ENCODE data around the gene FXYD6. TPM values are rescaled to one million over a fixed set of nuclear protein-coding genes. Genes with fewer than 3 reads are reported as not detected.

The FXYD6 gene
- total and polyA plus RNA-seq, 2 donors (not counting 1 experiment from before 2014, with no cell fraction given): not detected

- Histone ChIP-seq H3K36me3 (replicated peaks in 1 of 2; ENCODE audit: control extremely low read depth in 1 of 2, control insufficient read depth in 1 of 2, extremely low read depth in 1 of 2, insufficient read depth in 2 of 2, low read length in 1 of 2) (no peaks in the 10 kb centered on the region), H3K9ac (ENCODE audit: low read length) (no peak overlapping the region), H3K27me3 (replicated peaks in 1 of 4; ENCODE audit: control extremely low read depth in 1 of 4, control insufficient read depth in 3 of 4, insufficient read depth in 4 of 4, low read length in 3 of 4) (peaks cover 0 to 31% (median 7%) of the 10 kb centered on the region in 4 experiments), H3K4me2 (replicated peaks; ENCODE audit: low read depth, low read length, poor library complexity, severe bottlenecking) (peak overlapping the region; percentile 24), H3K9me3 (ENCODE audit: control extremely low read depth in 1 of 3, control insufficient read depth in 2 of 3, insufficient read depth in 1 of 3, low read length in 2 of 3) (peaks cover 0 to 5% (median 0%) of the 10 kb centered on the region in 3 donors), H3K27ac (ENCODE audit: low read length in 2 of 2) (no peak overlapping the region), H3K79me2 (ENCODE audit: control insufficient read depth, insufficient read depth, low read length) (no peaks in the 10 kb centered on the region), H3K4me1 (ENCODE audit: control insufficient read depth in 2 of 2, insufficient read depth in 2 of 2, low read length in 2 of 2) (peaks cover 28 to 32% of the 10 kb centered on the region in 2 donors), H3K4me3 (ENCODE audit: control extremely low read depth in 1 of 5, extremely low read depth in 1 of 5, insufficient read depth in 1 of 5, low read depth in 2 of 5, low read length in 4 of 5) (no peak overlapping the region), H4K20me1 (ENCODE audit: control insufficient read depth, insufficient read depth, low read length, poor library complexity, severe bottlenecking) (no peaks in the 10 kb centered on the region), H2AFZ (ENCODE audit: insufficient read depth, low read depth, low read length, poor library complexity, severe bottlenecking) (no peak overlapping the region)
- no peak for DNase-seq
- no peaks in the 10 kb centered on the region for H3K9me3 Mint-ChIP-seq (ENCODE audit: insufficient read depth)
- peaks cover 18% of the 10 kb centered on the region for H3K27me3 Mint-ChIP-seq
- ChIA-PET CTCF (interaction anchor here (1.4 to 5.9 kb wide), 5 partner anchors 13 to 222 kb away, joined by 4 to 40 read pairs (median 22); no protein-coding TSS in a partner anchor), POLR2A (no interaction called here)
- H3K27ac Mint-ChIP-seq: no peak overlapping the region
- peaks cover 32% of the 10 kb centered on the region for H3K4me1 Mint-ChIP-seq
- intact Hi-C loops (cut with micrococcal nuclease): no loop called here
- TF ChIP-seq EZH2 (IDR thresholded peaks at IDR 0.05; ENCODE audit: borderline replicate concordance, insufficient read depth, low read depth, low read length, poor library complexity, severe bottlenecking): no peak
- TF ChIP-seq CTCF (IDR thresholded peaks at IDR 0.05): no peak
- H3K4me3 Mint-ChIP-seq: peak overlapping the region; percentile 5
- no peak for ATAC-seq (ENCODE audit: low read depth)
- WGBS (ENCODE audit: insufficient coverage): 60% methylated on average over 3 of the region's 6 CpGs
Measured at GRCh38 chr11:117830674-117831351, 45.6 kb downstream of the FXYD6 start.

GRCh38 chr11:117830072-117830471 lies 46.4 kb downstream of the FXYD6 start:
- intact Hi-C loops (cut with micrococcal nuclease): no loop called here
- no peaks in the 10 kb centered on the region for H3K36me3 ChIP-seq (replicated peaks in 1 of 2; ENCODE audit: control extremely low read depth in 1 of 2, control insufficient read depth in 1 of 2, extremely low read depth in 1 of 2, insufficient read depth in 2 of 2, low read length in 1 of 2)
- Mint-ChIP-seq H3K4me1 (peaks cover 32% of the 10 kb centered on the region), H3K27ac (peak overlapping the region; percentile 56), H3K27me3 (peaks cover 24% of the 10 kb centered on the region), H3K4me3 (no peak overlapping the region), H3K9me3 (ENCODE audit: insufficient read depth) (no peaks in the 10 kb centered on the region)
- peaks cover 28 to 32% of the 10 kb centered on the region in 2 donors for H3K4me1 ChIP-seq (ENCODE audit: control insufficient read depth in 2 of 2, insufficient read depth in 2 of 2, low read length in 2 of 2)
- H4K20me1 ChIP-seq (ENCODE audit: control insufficient read depth, insufficient read depth, low read length, poor library complexity, severe bottlenecking): no peaks in the 10 kb centered on the region
- DNase-seq (no peak), ATAC-seq (ENCODE audit: low read depth) (no peak)
- H3K9ac ChIP-seq (ENCODE audit: low read length): no peak overlapping the region
- TF ChIP-seq EZH2 (IDR thresholded peaks at IDR 0.05; ENCODE audit: borderline replicate concordance, insufficient read depth, low read depth, low read length, poor library complexity, severe bottlenecking) (no peak), CTCF (IDR thresholded peaks at IDR 0.05) (no peak)
- H3K27me3 ChIP-seq (replicated peaks in 1 of 4; ENCODE audit: control extremely low read depth in 1 of 4, control insufficient read depth in 3 of 4, insufficient read depth in 4 of 4, low read length in 3 of 4): peaks cover 0 to 39% (median 9%) of the 10 kb centered on the region in 4 experiments
- ChIA-PET POLR2A (no interaction called here), CTCF (interaction anchor here (1.4 to 4.8 kb wide), 3 partner anchors 13 to 23 kb away, joined by 4 to 47 read pairs (median 23); no protein-coding TSS in a partner anchor)
- no peaks in the 10 kb centered on the region for H3K79me2 ChIP-seq (ENCODE audit: control insufficient read depth, insufficient read depth, low read length)
- no peak overlapping the region for H3K27ac ChIP-seq (ENCODE audit: low read length in 2 of 2)
- H3K4me2 ChIP-seq (replicated peaks; ENCODE audit: low read depth, low read length, poor library complexity, severe bottlenecking): no peak overlapping the region
- no peak overlapping the region for H3K4me3 ChIP-seq (ENCODE audit: control extremely low read depth in 1 of 5, extremely low read depth in 1 of 5, insufficient read depth in 1 of 5, low read depth in 2 of 5, low read length in 4 of 5)
- H2AFZ ChIP-seq (ENCODE audit: insufficient read depth, low read depth, low read length, poor library complexity, severe bottlenecking): no peak overlapping the region
- WGBS (ENCODE audit: insufficient coverage): 88% methylated on average over 14 of the region's 14 CpGs
- peaks cover 0 to 5% (median 0%) of the 10 kb centered on the region in 3 donors for H3K9me3 ChIP-seq (ENCODE audit: control extremely low read depth in 1 of 3, control insufficient read depth in 2 of 3, insufficient read depth in 1 of 3, low read length in 2 of 3)

Measured in B cell (primary cell).